Measurements from ENCODE around the gene KCTD11.
"Not testable (repeated sequence)": the region's sequence is repeated elsewhere in the genome, so short reads cannot be mapped to it uniquely, and the experiment has no call there.

The KCTD11 gene

GRCh38 chr17:7346761-7347614 is 5.0 kb upstream of the KCTD11 start:
- DNase-seq, result no peak

GRCh38 chr17:7347630-7348477 is 4.1 kb upstream of the KCTD11 start:
- no peak for DNase-seq

GRCh38 chr17:7348478-7349242 is 3.3 kb upstream of the KCTD11 start:
- no peak for DNase-seq

GRCh38 chr17:7352503-7352889 is 534 bp downstream of the KCTD11 start:
- DNase-seq, result no peak

- no peak for DNase-seq
Measured at GRCh38 chr17:7352910-7353635, 1.1 kb downstream of the KCTD11 start.

- peak in 2 of 3 donors; percentile 17 to 20 for DNase-seq
Measured at GRCh38 chr17:7354262-7354843, 2.4 kb downstream of the KCTD11 start.

- DNase-seq, result no peak
Measured at GRCh38 chr17:7355053-7355452, 3.1 kb downstream of the KCTD11 start, which contains the start of gene TMEM95. TMEM95 (plus strand) TSS chr17:7355156; CDS start chr17:7355205, 49 bp downstream.

- no peak for DNase-seq
Measured at GRCh38 chr17:7355573-7355972, 3.6 kb downstream of the KCTD11 start.

- DNase-seq, result peak; percentile 77 to 92 (median 87)
Measured at GRCh38 chr17:7356072-7356549, 4.1 kb downstream of the KCTD11 start.

GRCh38 chr17:7356756-7357155 is 4.8 kb downstream of the KCTD11 start:
- DNase-seq, result no peak

GRCh38 chr17:7357381-7357780 is 5.4 kb downstream of the KCTD11 start:
- no peak for DNase-seq

GRCh38 chr17:7361906-7362305 is 9.9 kb downstream of the KCTD11 start:
- no peak for DNase-seq

- DNase-seq, result peak in 1 of 3 donors; percentile 25
Measured at GRCh38 chr17:7363311-7363710, 11.3 kb downstream of the KCTD11 start.

- DNase-seq, result not testable (repeated sequence)
Measured at GRCh38 chr17:7365963-7366362, 14.0 kb downstream of the KCTD11 start.

GRCh38 chr17:7367083-7367482 is 15.1 kb downstream of the KCTD11 start:
- no peak for DNase-seq

- DNase-seq, result no peak
Measured at GRCh38 chr17:7367918-7368598, 16.1 kb downstream of the KCTD11 start.

GRCh38 chr17:7368599-7368994 is 16.6 kb downstream of the KCTD11 start:
- DNase-seq, result not testable (repeated sequence)

- no peak for DNase-seq
Measured at GRCh38 chr17:7369825-7370224, 17.9 kb downstream of the KCTD11 start.

- DNase-seq, result no peak
Measured at GRCh38 chr17:7370853-7371252, 18.9 kb downstream of the KCTD11 start.

- no peak for DNase-seq
Measured at GRCh38 chr17:7374353-7374752, 22.4 kb downstream of the KCTD11 start.

GRCh38 chr17:7379134-7379533 is 27.2 kb downstream of the KCTD11 start:
- no peak for DNase-seq
